ENCODE measurements around the gene TNFAIP8L3.

Gene TNFAIP8L3

DNA sequence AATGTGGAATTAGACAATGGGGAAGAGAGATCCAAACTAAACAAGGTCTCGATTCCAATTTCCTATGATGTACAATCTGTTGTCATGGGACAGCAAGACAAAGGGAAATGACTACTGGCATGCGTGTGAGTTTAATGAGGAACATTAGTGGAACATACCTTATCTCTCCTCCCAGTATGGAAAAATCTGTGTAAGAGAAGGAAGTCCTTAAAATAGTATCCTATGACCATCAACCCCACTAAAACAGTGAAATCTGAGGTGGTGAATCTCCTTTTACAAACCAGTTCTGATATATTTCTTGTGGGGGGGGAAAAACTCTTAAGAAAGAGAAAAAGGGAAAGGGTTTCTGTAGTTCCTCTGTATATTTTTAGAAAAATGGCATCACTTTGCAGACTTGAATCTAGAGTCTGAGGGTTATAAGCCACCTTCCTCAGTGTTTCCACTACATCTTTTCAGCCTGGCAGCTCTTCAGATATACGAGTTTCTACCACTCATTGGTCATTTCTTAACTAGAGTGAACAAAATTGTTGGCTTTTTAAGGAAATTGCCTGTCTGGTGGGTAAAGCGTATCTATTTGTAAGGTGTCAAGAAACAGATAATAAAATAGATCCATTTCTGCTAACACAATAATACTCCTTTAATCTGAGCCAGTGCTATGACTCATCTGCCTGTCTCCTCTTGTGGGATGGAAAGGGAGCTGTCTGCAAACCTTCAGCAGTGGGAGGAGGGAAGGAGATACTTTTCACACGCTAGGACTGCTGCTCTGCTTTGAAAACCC, 3.0 kb upstream of the TNFAIP8L3 start:
- DNase-seq (ENCODE audit: low read depth) = peak; percentile 47
- no peak overlapping the region for H3K4me3 ChIP-seq (ENCODE audit: low read length)
- TF ChIP-seq, protein P1, sequence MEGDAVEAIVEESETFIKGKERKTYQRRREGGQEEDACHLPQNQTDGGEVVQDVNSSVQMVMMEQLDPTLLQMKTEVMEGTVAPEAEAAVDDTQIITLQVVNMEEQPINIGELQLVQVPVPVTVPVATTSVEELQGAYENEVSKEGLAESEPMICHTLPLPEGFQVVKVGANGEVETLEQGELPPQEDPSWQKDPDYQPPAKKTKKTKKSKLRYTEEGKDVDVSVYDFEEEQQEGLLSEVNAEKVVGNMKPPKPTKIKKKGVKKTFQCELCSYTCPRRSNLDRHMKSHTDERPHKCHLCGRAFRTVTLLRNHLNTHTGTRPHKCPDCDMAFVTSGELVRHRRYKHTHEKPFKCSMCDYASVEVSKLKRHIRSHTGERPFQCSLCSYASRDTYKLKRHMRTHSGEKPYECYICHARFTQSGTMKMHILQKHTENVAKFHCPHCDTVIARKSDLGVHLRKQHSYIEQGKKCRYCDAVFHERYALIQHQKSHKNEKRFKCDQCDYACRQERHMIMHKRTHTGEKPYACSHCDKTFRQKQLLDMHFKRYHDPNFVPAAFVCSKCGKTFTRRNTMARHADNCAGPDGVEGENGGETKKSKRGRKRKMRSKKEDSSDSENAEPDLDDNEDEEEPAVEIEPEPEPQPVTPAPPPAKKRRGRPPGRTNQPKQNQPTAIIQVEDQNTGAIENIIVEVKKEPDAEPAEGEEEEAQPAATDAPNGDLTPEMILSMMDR (conservative IDR thresholded peaks at IDR 0.05; ENCODE audit: low read length) = no peak

DNA sequence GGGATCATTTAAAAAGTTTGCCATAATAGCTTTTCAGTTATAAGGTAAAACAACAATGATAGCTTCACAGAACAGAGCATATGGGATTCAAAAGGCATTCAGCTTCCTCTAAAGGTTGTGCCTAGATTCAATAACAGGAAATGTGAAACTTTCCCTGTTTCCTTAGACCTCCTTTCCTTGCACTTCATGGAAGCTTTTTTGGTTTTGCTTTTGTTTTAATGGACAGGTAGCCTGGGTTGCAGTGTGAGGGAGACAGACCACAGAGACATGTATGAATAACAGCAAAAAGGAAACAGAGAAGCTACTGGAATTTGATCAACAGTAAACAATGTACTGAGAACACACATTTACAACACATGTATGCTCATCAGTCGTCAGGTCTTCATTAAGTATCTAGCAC, 2.3 kb upstream of the TNFAIP8L3 start:
- no peak for DNase-seq (ENCODE audit: low read depth)
- no peak overlapping the region for H3K4me3 ChIP-seq (ENCODE audit: low read length)
- TF ChIP-seq, protein P1 (conservative IDR thresholded peaks at IDR 0.05; ENCODE audit: low read length) = no peak

DNA sequence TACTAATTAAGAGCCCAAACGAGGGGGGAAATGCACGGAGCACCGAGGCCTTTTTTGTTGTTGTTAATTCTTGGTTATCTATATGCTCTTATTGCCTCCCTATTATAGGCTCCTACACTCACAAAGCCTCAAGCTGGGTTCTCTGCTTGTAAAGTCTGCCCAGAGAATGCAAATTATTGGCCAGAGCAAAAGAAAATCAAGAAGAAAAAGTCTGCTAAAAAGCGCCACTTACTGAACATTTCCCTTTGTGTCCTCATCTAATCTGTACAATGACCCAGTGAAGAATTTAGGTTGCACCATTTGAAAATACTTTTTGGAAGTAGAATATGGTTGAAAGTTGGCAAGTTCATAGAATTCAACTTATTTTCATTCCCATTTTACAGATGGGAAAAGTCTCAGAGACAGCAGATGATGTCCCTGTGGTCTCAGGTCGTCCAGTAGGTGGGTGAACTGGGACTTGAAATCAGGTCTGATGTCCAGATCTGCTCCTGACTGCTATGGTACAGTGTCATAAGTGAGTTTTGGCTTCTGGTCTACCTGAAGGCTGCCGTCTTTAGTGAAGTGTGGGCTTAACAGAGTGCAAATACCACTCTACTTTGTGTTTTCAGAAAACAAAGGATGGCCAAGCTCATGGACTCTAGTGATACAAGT, 1.1 kb upstream of the TNFAIP8L3 start:
- TF ChIP-seq, protein P1 (conservative IDR thresholded peaks at IDR 0.05; ENCODE audit: low read length) = no peak

DNA sequence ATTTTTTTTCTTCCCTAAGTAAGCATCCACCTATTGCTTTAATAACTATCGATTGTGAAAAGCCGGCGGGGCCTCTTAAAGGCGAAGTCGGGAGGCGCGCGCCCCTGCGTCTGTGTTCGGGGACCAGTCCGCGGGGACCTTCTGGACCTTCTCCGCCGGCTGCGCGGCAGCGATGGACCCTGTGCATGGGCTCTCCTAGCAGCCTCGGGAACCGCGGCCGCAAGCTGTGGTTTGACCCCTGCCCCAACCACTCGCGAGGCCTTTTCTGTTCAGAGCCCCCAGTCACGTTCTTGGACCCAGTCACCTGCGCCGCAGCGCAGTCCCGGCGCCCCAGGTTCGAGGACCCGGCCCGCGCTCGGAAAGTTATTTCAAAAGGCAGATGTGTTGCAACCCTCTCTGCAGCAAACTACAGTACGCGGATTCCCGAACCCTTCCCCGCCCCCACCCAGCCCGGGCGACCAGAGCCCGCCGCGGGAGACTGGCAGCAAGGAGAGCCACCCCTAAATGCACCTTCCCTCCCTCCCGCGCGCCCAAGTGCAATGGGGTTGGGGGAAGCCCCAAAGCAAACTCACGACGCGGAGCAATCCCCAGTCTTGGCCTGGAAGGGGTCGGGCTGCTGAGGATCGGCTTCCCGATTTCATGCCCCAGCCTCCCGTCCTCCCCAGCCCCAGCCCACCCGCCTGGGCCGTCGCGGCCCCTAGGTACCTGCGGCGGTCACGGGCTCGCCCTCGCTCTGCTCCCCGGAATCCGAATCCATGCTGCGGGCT, 684 bp downstream of the TNFAIP8L3 start:
- H3K4me3 ChIP-seq (ENCODE audit: low read length) = peak overlapping the region; percentile 66
- peak; percentile 32 for DNase-seq (ENCODE audit: low read depth)
- TF ChIP-seq, protein P1 (conservative IDR thresholded peaks at IDR 0.05; ENCODE audit: low read length) = no peak

More for the DNA sequence above, 1.1 kb upstream of the TNFAIP8L3 start:
- H3K4me3 ChIP-seq (ENCODE audit: low read length) = no peak overlapping the region
- no peak for DNase-seq (ENCODE audit: low read depth)

DNA sequence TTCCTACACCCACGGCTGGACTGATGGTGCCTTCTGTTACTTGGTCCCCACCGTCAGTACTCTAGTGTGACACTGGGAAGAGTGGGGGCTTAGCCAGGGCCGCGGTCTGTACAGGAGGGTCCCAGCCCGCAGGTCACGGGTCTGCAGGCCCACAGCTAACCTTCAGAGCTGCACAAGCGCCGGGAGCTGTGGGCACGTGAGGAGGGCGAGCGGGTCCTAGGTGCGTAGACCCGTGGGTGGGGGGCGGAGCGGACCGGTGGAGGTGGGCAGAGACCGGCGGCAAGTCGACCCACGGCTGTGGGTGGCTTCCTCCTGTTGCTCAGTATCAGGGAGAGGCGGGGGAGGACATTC, 1.2 kb downstream of the TNFAIP8L3 start:
- TF ChIP-seq, protein P1 (conservative IDR thresholded peaks at IDR 0.05; ENCODE audit: low read length) = no peak
- H3K4me3 ChIP-seq (ENCODE audit: low read length) = no peak overlapping the region
- no peak for DNase-seq (ENCODE audit: low read depth)

DNA sequence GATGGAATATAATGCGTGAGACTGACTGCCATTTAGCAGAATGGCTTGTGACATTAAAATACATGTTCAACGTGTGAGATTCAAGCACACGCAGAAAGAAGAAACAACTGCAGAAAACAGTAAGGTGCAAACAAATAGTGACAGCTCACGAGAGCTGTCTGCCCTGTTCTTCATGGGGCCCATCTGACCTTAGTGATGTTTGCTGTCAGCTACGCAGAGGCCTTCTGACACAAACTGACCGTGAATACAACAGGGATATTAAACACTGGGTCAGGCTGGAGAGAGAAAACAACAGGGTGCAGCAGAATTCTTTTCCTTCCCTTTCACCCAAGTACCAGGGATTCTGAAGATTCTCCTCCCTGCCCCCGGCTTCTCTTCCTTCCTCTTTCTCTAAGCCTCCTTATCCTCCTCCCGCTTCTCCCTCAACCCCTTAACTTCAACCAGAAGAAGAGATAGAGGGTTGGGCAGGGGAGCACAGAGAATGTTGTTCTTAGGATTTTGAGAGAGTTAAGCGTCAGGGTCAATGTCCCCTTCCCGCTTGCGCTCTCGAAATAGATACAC, 2.1 kb downstream of the TNFAIP8L3 start:
- TF ChIP-seq, protein P1 (conservative IDR thresholded peaks at IDR 0.05; ENCODE audit: low read length) = no peak
- DNase-seq (ENCODE audit: low read depth) = no peak

More for the DNA sequence above, 2.1 kb downstream of the TNFAIP8L3 start:
- no peak overlapping the region for H3K4me3 ChIP-seq (ENCODE audit: low read length)
